HTERT RPE-1 (cell line): ENCODE data around the gene SIK1.
"Not testable (repeated sequence)": the region's sequence is repeated elsewhere in the genome, so short reads cannot be mapped to it uniquely, and the experiment has no call there.

Source experiments
- in situ Hi-C: fragments of 300-500 bp; cut with MboI; formaldehyde crosslinking; loops from 4 replicates; pipeline ENCODE4 v1.14.3; 2020; ENCODE audit warnings: low sequenced_read_pairs

Gene SIK1

GRCh38 chr21:43440835-43441727 is 14.2 kb upstream of the SIK1 start:
- in situ Hi-C loops, result not testable (repeated sequence)

- in situ Hi-C loops, result not testable (repeated sequence)
Measured at GRCh38 chr21:43439316-43440075, 12.6 kb upstream of the SIK1 start.

GRCh38 chr21:43436272-43436671 is 9.3 kb upstream of the SIK1 start:
- in situ Hi-C loops, result not testable (repeated sequence)

GRCh38 chr21:43433340-43434136 is 6.6 kb upstream of the SIK1 start:
- in situ Hi-C loops, result not testable (repeated sequence)

- in situ Hi-C loops, result not testable (repeated sequence)
Measured at GRCh38 chr21:43430830-43431416, 4.0 kb upstream of the SIK1 start.

GRCh38 chr21:43428964-43429363 is 2.0 kb upstream of the SIK1 start:
- in situ Hi-C loops, result not testable (repeated sequence)

- in situ Hi-C loops, result not testable (repeated sequence)
Measured at GRCh38 chr21:43427242-43427559, 270 bp upstream of the SIK1 start.

- in situ Hi-C loops, result not testable (repeated sequence)
Measured at GRCh38 chr21:43426004-43426403, 927 bp downstream of the SIK1 start.

GRCh38 chr21:43419475-43419874 is 7.5 kb downstream of the SIK1 start:
- in situ Hi-C loops, result not testable (repeated sequence)

- in situ Hi-C loops, result not testable (repeated sequence)
Measured at GRCh38 chr21:43414576-43414975, 12.4 kb downstream of the SIK1 start.

GRCh38 chr21:43412020-43412788 is 14.7 kb downstream of the SIK1 start:
- in situ Hi-C loops, result not testable (repeated sequence)

- in situ Hi-C loops, result not testable (repeated sequence)
Measured at GRCh38 chr21:43410456-43411068, 16.4 kb downstream of the SIK1 start.

- in situ Hi-C loops, result not testable (repeated sequence)
Measured at GRCh38 chr21:43407139-43407538, 19.8 kb downstream of the SIK1 start.

- in situ Hi-C loops, result not testable (repeated sequence)
Measured at GRCh38 chr21:43404450-43404849, 22.5 kb downstream of the SIK1 start.

- in situ Hi-C loops, result not testable (repeated sequence)
Measured at GRCh38 chr21:43403651-43404430, 23.1 kb downstream of the SIK1 start.

- in situ Hi-C loops, result not testable (repeated sequence)
Measured at GRCh38 chr21:43401125-43401524, 25.8 kb downstream of the SIK1 start.

GRCh38 chr21:43399595-43400015 is 27.3 kb downstream of the SIK1 start:
- in situ Hi-C loops, result not testable (repeated sequence)

- in situ Hi-C loops, result not testable (repeated sequence)
Measured at GRCh38 chr21:43399136-43399535, 27.8 kb downstream of the SIK1 start.

GRCh38 chr21:43398533-43398932 is 28.4 kb downstream of the SIK1 start:
- in situ Hi-C loops, result not testable (repeated sequence)
